ENCODE data around the gene WEE1.

The WEE1 gene

GRCh38 chr11:9568161-9568853, 5.2 kb upstream of the WEE1 start:
- TF ChIP-seq CTCF (conservative IDR thresholded peaks at IDR 0.05; ENCODE audit: low read depth, low read length), result no peak
- H3K27ac ChIP-seq, result 0 out of 2 replicates have a peak overlapping the region, but pooled peaks have one; percentile 13
- H3K4me2 ChIP-seq, result no peak overlapping the region
- H4K20me1 ChIP-seq (ENCODE audit: insufficient read depth), result no peaks in the 10 kb centered on the region
- no peaks in the 10 kb centered on the region for H3K27me3 ChIP-seq (ENCODE audit: insufficient read depth, low read depth)
- no peak overlapping the region for H2AFZ ChIP-seq (ENCODE audit: low read depth)
- H3K9ac ChIP-seq, result no peak overlapping the region
- H3K4me3 ChIP-seq (IDR thresholded peaks at IDR 0.05; ENCODE audit: insufficient read depth, low read depth, low read length), result no peak overlapping the region
- H3K79me2 ChIP-seq (ENCODE audit: insufficient read depth, low read depth), result no peaks in the 10 kb centered on the region
- no peaks in the 10 kb centered on the region for H3K36me3 ChIP-seq (ENCODE audit: insufficient read depth)
- peaks cover 45% of the 10 kb centered on the region for H3K4me1 ChIP-seq (ENCODE audit: low read depth, poor library complexity, severe bottlenecking)

GRCh38 chr11:9568854-9569587, 4.4 kb upstream of the WEE1 start:
- TF ChIP-seq CTCF (conservative IDR thresholded peaks at IDR 0.05; ENCODE audit: low read depth, low read length), result no peak
- H2AFZ ChIP-seq (ENCODE audit: low read depth), result no peak overlapping the region
- H3K4me1 ChIP-seq (ENCODE audit: low read depth, poor library complexity, severe bottlenecking), result peaks cover 43% of the 10 kb centered on the region
- H4K20me1 ChIP-seq (ENCODE audit: insufficient read depth), result no peaks in the 10 kb centered on the region
- H3K4me3 ChIP-seq (IDR thresholded peaks at IDR 0.05; ENCODE audit: insufficient read depth, low read depth, low read length), result no peak overlapping the region
- H3K27me3 ChIP-seq (ENCODE audit: insufficient read depth, low read depth), result no peaks in the 10 kb centered on the region
- H3K79me2 ChIP-seq (ENCODE audit: insufficient read depth, low read depth), result no peaks in the 10 kb centered on the region; the same call in 1 of the 2 replicates
- H3K36me3 ChIP-seq (ENCODE audit: insufficient read depth), result no peaks in the 10 kb centered on the region
- H3K9ac ChIP-seq, result no peak overlapping the region
- H3K27ac ChIP-seq, result 0 out of 2 replicates have a peak overlapping the region, but pooled peaks have one; percentile 13
- no peak overlapping the region for H3K4me2 ChIP-seq

DNA sequence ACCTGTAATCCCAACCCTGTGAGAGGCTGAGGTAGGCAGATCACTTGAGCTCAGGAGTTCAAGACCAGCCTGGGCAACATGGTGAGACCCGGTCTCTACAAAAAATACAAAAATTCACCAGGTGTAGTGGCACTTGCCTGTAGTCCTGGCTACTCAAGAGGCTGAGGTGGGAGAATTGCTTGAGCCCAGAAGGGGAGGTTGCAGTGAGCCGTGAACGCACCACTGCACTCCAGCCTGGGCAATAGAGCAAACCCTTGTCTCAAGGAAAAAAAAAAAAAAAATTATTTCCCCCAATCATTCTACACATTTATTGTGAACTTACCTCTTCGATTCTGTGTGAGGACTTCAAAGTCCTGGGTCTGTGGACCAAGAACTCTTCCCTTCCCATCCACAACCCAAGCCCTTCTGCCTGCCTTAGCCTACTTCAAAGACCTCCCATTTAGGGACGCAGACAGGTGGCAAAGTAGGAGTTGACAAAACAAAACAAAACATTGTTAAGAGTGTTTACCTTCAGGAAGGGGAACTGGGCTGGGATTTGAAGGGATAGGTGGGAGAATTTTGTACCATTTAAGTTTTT, 3.8 kb upstream of the WEE1 start:
- Histone ChIP-seq H3K79me2 (ENCODE audit: insufficient read depth, low read depth) (peaks cover 6% of the 10 kb centered on the region), H3K27me3 (ENCODE audit: insufficient read depth, low read depth) (no peaks in the 10 kb centered on the region), H2AFZ (ENCODE audit: low read depth) (no peak overlapping the region), H3K4me3 (IDR thresholded peaks at IDR 0.05; ENCODE audit: insufficient read depth, low read depth, low read length) (no peak overlapping the region), H4K20me1 (ENCODE audit: insufficient read depth) (no peaks in the 10 kb centered on the region), H3K27ac (no peak overlapping the region), H3K36me3 (ENCODE audit: insufficient read depth) (no peaks in the 10 kb centered on the region), H3K4me2 (no peak overlapping the region), H3K9ac (no peak overlapping the region), H3K4me1 (ENCODE audit: low read depth, poor library complexity, severe bottlenecking) (peaks cover 36% of the 10 kb centered on the region)
- no peak for TF ChIP-seq CTCF (conservative IDR thresholded peaks at IDR 0.05; ENCODE audit: low read depth, low read length)

DNA sequence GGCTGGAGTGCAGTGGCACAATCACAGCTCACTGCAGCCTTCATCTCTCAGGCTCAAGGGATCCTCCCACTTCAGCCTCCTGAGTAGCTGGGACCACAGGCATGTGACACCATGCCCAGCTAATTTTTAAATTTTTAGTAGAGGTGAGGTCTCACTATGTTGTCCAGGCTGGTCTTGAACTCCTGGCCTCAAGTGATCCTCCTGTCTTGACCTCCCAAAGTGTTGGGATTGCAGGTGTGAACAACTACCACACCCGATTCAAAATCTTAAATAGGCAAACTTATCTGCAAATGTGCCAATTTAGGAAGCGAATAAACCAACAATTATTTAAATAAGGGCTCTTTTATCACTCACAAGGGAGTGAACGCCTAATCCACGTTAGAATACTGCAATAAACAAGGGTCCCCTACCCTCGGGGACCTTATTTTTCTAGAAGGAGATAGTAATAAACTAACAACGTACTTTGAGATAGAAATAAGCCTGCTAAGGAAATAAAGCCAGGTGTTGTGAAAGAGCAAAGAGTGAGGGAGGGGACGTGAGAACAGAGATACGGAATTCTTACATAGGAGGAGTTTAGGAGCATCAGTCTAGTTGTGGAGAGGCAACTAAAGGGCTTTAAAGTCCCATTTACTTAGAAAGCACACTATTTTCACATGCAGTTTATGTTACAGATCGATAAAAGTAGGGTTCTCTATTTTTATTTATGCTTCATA, 3.0 kb upstream of the WEE1 start:
- Histone ChIP-seq H3K4me3 (IDR thresholded peaks at IDR 0.05; ENCODE audit: insufficient read depth, low read depth, low read length) (no peak overlapping the region), H3K9ac (no peak overlapping the region), H2AFZ (ENCODE audit: low read depth) (no peak overlapping the region), H3K36me3 (ENCODE audit: insufficient read depth) (no peaks in the 10 kb centered on the region), H3K79me2 (ENCODE audit: insufficient read depth, low read depth) (peaks cover 14% of the 10 kb centered on the region), H3K4me1 (ENCODE audit: low read depth, poor library complexity, severe bottlenecking) (peaks cover 28% of the 10 kb centered on the region), H3K4me2 (no peak overlapping the region), H3K27me3 (ENCODE audit: insufficient read depth, low read depth) (no peaks in the 10 kb centered on the region), H3K27ac (no peak overlapping the region), H4K20me1 (ENCODE audit: insufficient read depth) (peaks cover 4% of the 10 kb centered on the region)
- TF ChIP-seq CTCF (conservative IDR thresholded peaks at IDR 0.05; ENCODE audit: low read depth, low read length), result no peak

Data from KMS-11 (cell line).